ENCODE measurements around the gene RFC2. TPM values are rescaled to one million over a fixed set of nuclear protein-coding genes. Genes with fewer than 3 reads are reported as not detected.

RFC2 gene
- total RNA-seq (2022; extraction: Qiagen RNA extraction; ENCODE audit: low read depth): 57.0 to 68.7 TPM (median 58.0 TPM) in 5 replicates

GRCh38 chr7:74254129-74254857, at the start of gene RFC2:
TSS of gene RFC2 (minus strand) at chr7:74254399. CDS start at chr7:74254383, 16 bp downstream.

GRCh38 chr7:74289018-74289658, 34.9 kb upstream of the RFC2 start, which contains the start of gene CLIP2:
TSS of gene CLIP2 (plus strand) at chr7:74289407. CDS start at chr7:74317547, 28,140 bp downstream.

Other genes starting within 250 kb of the RFC2 start
- 0.06 to 0.14 TPM (median 0.10 TPM) in 5 replicates for gene ELN, start 226.2 kb downstream of the RFC2 start, total RNA-seq (2022; extraction: Qiagen RNA extraction; ENCODE audit: low read depth)
- 33.1 to 42.6 TPM (median 36.0 TPM) in 5 replicates for gene LIMK1, start 170.6 kb downstream of the RFC2 start, total RNA-seq (2022; extraction: Qiagen RNA extraction; ENCODE audit: low read depth)
- 303 to 351 TPM (median 310 TPM) in 5 replicates for gene EIF4H, start 80.0 kb downstream of the RFC2 start, total RNA-seq (2022; extraction: Qiagen RNA extraction; ENCODE audit: low read depth)
- 0.66 to 1.9 TPM (median 1.1 TPM) in 5 replicates for gene LAT2, start 44.4 kb downstream of the RFC2 start, total RNA-seq (2022; extraction: Qiagen RNA extraction; ENCODE audit: low read depth)
- 15.4 to 21.9 TPM (median 19.8 TPM) in 5 replicates for gene CLIP2, start 35.0 kb upstream of the RFC2 start, total RNA-seq (2022; extraction: Qiagen RNA extraction; ENCODE audit: low read depth)
- 9.1 to 13.2 TPM (median 11.1 TPM) in 5 replicates for gene GTF2IRD1, start 199.5 kb upstream of the RFC2 start, total RNA-seq (2022; extraction: Qiagen RNA extraction; ENCODE audit: low read depth)